Measurements from ENCODE around the gene ZNF330. TPM values are rescaled to one million over a fixed set of nuclear protein-coding genes. Genes with fewer than 3 reads are reported as not detected.

The ZNF330 gene
- polyA plus RNA-seq (32.3 and 38.3 TPM in 2 replicates), polyA minus RNA-seq (25.1 and 29.5 TPM in 2 replicates)

DNA sequence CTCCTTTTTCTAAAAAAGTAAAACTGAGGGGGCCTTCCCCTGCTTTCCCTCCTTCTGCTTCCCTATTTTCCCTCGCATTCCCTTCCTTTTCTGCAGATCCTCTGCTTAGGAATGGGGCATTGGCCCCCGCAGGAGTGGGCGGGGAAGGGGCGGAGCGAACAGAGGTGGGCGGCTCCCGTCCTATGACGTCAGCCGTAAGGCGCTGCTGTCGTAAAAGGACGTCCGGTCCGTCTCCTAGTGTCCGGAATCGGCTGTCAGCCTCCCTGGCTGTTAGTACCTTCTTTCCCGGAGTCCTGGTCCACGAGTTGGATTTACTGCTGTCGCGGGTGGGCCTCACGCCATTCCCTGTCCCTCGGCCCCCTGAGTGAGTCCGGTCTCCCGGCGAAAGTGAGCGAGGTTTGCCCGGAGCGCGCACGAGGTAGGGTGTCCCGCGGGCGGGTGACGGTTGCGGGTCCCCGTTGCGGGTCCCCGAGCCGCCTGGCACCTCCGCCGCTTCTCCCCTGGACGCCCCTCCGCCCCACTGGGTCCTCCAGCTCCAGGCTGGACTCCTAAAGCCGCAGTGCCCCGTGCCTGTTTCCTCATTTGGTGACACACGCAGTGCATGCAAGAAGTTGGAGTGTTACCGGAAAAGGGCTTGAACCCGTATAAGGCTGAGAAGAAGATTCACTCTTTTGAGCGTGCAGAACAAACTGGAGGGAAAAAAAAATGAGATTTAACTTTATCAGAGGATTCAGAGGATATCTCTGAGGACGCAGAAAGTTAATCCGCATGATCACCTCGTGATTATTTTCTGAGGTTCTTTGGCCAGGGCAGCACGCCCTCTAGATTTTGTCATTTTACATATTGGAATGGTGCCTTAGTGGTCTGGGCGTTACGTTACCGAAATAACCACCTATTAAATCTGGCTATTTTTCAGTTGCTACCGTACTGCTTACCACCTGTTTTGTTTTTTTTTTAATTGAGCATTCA, at the start of gene ZNF330:
Gene ZNF330, plus strand, starts transcription at position 205 of the 969 bp plus-strand sequence. CDS start 1,477 bp downstream, outside the sequence.
- peaks cover 5% of the 10 kb centered on the region for H3K79me2 ChIP-seq (replicated peaks; ENCODE audit: insufficient read depth, low read length)
- peak within 1 kb of the TSS; percentile 58 for H3K4me2 ChIP-seq (ENCODE audit: low read length)
- no peaks in the 10 kb centered on the region for H3K9me3 ChIP-seq (ENCODE audit: low read length)
- no peaks in the 10 kb centered on the region for H3K27me3 ChIP-seq (ENCODE audit: insufficient read depth, low read depth, low read length)
- H3K27ac ChIP-seq (ENCODE audit: low read length) = peak within 1 kb of the TSS; percentile 65
- H3F3A ChIP-seq (ENCODE audit: insufficient read depth, low read length, poor library complexity, severe bottlenecking) = no peaks in the 10 kb centered on the region
- peak within 1 kb of the TSS; percentile 87 for H2AFZ ChIP-seq (ENCODE audit: low read depth, low read length)
- peak within 1 kb of the TSS; percentile 81 for H3K4me3 ChIP-seq (ENCODE audit: low read length)
- no peaks in the 10 kb centered on the region for H3K36me3 ChIP-seq (ENCODE audit: insufficient read depth, low read length)
- peak within 1 kb of the TSS; percentile 73 for H3K9ac ChIP-seq (ENCODE audit: low read length)
- H4K20me1 ChIP-seq (ENCODE audit: insufficient read depth) = no peaks in the 10 kb centered on the region
- peak; percentile 26 for TF ChIP-seq SMC3 (conservative IDR thresholded peaks at IDR 0.05; ENCODE audit: poor library complexity)
- TF ChIP-seq POLR2AphosphoS5 (IDR thresholded peaks at IDR 0.05) = peak; percentile 69
- peak; percentile 11 for TF ChIP-seq EP300 (conservative IDR thresholded peaks at IDR 0.05; ENCODE audit: poor library complexity, severe bottlenecking)
- TF ChIP-seq RAD21 (conservative IDR thresholded peaks at IDR 0.05) = no peak
- no peak for TF ChIP-seq EZH2 (IDR thresholded peaks at IDR 0.05; ENCODE audit: borderline replicate concordance, insufficient read depth, low read length, poor library complexity, severe bottlenecking)
- peak; percentile 94 for TF ChIP-seq MXI1 (conservative IDR thresholded peaks at IDR 0.05; ENCODE audit: poor library complexity, severe bottlenecking)
- TF ChIP-seq REST (IDR thresholded peaks at IDR 0.05; ENCODE audit: borderline replicate concordance) = peak; percentile 93
- TF ChIP-seq CTCF (IDR thresholded peaks at IDR 0.05; ENCODE audit: poor library complexity, severe bottlenecking) = peak; percentile 12
- TF ChIP-seq TAF1 (IDR thresholded peaks at IDR 0.05; ENCODE audit: low read depth) = peak; percentile 67
- H3K9me2 ChIP-seq (ENCODE audit: insufficient read depth, low read length) = no peaks in the 10 kb centered on the region

GRCh38 chr4:141174457-141174856, 46.2 kb upstream of the ZNF330 start:
- Histone ChIP-seq H4K20me1 (ENCODE audit: insufficient read depth) (no peaks in the 10 kb centered on the region), H3F3A (ENCODE audit: insufficient read depth, low read length, poor library complexity, severe bottlenecking) (no peaks in the 10 kb centered on the region), H3K9me3 (ENCODE audit: low read length) (no peaks in the 10 kb centered on the region), H3K27ac (ENCODE audit: low read length) (no peak overlapping the region), H3K9me2 (ENCODE audit: insufficient read depth, low read length) (no peaks in the 10 kb centered on the region), H3K36me3 (ENCODE audit: insufficient read depth, low read length) (no peaks in the 10 kb centered on the region), H3K27me3 (ENCODE audit: insufficient read depth, low read depth, low read length) (no peaks in the 10 kb centered on the region), H3K4me2 (ENCODE audit: low read length) (no peak overlapping the region), H2AFZ (ENCODE audit: low read depth, low read length) (no peak overlapping the region), H3K9ac (ENCODE audit: low read length) (no peak overlapping the region), H3K4me3 (ENCODE audit: low read length) (no peak overlapping the region), H3K79me2 (replicated peaks; ENCODE audit: insufficient read depth, low read length) (no peaks in the 10 kb centered on the region)
- TF ChIP-seq MXI1 (conservative IDR thresholded peaks at IDR 0.05; ENCODE audit: poor library complexity, severe bottlenecking) (no peak), POLR2AphosphoS5 (IDR thresholded peaks at IDR 0.05) (no peak), SMC3 (conservative IDR thresholded peaks at IDR 0.05; ENCODE audit: poor library complexity) (no peak), RAD21 (conservative IDR thresholded peaks at IDR 0.05) (no peak), CTCF (IDR thresholded peaks at IDR 0.05; ENCODE audit: poor library complexity, severe bottlenecking) (no peak), EP300 (conservative IDR thresholded peaks at IDR 0.05; ENCODE audit: poor library complexity, severe bottlenecking) (no peak), REST (IDR thresholded peaks at IDR 0.05; ENCODE audit: borderline replicate concordance) (no peak), EZH2 (IDR thresholded peaks at IDR 0.05; ENCODE audit: borderline replicate concordance, insufficient read depth, low read length, poor library complexity, severe bottlenecking) (no peak), TAF1 (IDR thresholded peaks at IDR 0.05; ENCODE audit: low read depth) (no peak)
